GM12872 (cell line): ENCODE data around the gene FBLN2.

Source experiments
- TF ChIP-seq, protein P1 (sequence below): IDR thresholded peaks from 3 replicates; pipeline ENCODE4 v1.5.1; 2011; ENCODE audit warnings: low read depth, mild to moderate bottlenecking, low read length, moderate library complexity; ENCODE audit not compliant: insufficient read depth

The FBLN2 gene

DNA sequence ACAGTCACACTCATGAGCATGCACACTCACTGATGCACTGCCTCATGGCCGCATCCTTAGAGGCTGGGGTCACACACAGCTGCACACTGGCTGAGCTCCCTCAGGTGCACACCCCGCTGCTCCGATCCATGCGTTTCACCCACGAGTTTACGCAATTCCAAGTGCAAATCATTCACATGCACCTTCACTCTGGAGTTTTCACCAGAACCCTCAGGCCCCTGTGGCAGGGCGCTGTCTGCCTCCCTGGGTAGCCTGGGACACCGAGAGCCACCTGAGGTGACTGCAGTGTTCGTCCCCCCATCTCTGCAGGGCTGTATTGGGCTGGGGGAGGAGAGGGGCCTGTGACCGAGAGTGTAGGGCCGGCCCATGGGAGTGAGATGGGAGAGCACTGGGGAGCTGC lies 134.8 kb downstream of the FBLN2 start:
- TF ChIP-seq, protein P1, sequence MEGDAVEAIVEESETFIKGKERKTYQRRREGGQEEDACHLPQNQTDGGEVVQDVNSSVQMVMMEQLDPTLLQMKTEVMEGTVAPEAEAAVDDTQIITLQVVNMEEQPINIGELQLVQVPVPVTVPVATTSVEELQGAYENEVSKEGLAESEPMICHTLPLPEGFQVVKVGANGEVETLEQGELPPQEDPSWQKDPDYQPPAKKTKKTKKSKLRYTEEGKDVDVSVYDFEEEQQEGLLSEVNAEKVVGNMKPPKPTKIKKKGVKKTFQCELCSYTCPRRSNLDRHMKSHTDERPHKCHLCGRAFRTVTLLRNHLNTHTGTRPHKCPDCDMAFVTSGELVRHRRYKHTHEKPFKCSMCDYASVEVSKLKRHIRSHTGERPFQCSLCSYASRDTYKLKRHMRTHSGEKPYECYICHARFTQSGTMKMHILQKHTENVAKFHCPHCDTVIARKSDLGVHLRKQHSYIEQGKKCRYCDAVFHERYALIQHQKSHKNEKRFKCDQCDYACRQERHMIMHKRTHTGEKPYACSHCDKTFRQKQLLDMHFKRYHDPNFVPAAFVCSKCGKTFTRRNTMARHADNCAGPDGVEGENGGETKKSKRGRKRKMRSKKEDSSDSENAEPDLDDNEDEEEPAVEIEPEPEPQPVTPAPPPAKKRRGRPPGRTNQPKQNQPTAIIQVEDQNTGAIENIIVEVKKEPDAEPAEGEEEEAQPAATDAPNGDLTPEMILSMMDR = no peak

DNA sequence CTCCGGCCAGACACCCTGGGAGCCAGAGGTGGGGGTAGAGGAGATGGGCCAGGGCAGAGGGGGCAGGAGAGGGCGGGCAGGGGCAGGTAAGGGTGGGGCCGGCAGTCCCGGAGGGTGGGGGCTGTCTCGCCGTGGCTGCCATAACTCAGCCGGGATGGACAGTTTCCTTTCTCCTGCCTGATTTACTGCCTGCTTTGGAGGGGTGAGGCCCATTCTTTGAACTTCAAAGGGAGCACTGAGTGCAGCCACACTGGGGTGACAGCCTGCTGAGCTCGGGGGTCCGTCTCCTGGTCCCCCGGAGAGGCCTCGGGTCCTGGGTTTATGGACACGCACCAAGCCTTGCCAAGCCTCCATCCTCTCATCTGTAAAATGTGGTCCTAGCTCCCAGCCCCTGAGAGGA lies 135.4 kb downstream of the FBLN2 start:
- TF ChIP-seq, protein P1 = no peak

DNA sequence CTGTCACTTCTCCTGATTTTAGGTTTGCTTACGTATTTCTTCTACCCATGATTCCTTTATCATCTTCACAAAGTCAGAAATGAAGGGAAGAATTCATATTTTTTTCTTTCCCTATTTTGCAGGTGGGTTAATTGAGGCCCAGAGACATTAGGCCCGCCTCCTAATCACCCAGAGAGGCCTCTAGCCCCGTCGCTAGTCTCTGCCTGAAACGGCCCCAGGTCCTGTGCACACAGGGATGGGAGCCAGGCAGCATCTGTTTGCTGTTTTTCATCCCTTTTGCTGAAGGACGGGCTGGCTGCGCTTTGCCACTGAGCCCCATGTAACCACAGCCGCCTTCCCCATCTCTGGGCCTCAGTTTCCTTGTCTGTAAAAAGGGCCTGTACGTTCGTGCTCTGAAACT lies 135.9 kb downstream of the FBLN2 start:
- TF ChIP-seq, protein P1 = no peak

DNA sequence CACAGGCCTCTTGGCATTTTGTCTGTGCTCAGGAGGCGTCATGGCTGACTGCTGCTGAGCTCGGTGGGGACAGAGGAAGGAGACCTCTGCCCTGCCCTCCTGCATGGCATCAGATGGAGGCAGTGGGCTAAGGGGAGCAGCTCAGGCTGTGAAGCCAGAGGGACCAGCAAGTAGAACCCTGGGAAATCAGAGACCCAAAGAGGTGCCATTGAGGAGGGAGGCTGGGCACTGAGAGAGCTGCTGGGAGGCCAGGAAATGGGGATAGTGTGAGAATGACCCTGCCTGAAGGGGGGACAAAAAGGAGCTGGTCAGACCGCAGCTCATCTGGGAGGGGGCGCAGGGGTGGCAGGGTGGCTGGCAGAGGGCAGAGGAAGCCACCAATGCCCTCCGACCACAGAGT lies 136.8 kb downstream of the FBLN2 start:
- TF ChIP-seq, protein P1 = no peak

DNA sequence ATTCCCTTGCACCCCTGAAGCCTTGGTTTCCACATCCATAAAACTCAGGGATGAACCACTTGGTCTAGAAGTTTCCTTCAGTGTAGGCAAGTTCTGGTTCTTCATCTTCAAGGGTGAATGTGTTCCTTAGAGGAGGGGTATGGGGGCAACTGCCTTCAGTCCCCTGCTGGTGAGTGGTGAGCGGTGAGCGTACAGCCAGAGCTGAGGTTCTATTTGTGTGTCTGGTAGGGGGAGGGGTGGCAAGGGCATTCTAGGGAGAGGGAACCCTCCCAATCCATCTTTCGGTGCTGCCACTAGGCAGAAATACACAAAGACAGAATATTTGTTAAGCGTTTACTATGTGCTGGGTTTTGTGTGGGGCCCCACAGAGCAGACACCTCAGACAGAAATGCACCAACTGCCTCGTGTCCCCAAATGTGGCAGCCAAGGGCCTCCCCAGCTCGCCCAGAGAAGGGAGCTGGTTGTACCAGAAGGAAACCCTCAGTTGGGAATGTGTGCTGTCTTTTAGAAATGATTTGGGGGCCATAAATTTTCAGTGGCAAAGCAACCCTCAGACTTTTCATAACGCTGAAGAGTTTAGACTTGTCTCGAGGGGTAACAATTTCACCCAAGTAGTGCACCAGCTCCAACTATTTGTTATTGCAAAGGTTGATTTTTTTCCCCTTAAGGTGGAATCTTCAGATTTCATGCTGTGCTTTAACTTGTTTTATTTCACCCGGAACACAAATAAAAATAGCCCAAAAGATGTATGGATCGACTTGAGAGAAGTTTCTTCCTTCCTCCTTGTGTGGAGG lies 137.6 kb downstream of the FBLN2 start:
- TF ChIP-seq, protein P1 = no peak

DNA sequence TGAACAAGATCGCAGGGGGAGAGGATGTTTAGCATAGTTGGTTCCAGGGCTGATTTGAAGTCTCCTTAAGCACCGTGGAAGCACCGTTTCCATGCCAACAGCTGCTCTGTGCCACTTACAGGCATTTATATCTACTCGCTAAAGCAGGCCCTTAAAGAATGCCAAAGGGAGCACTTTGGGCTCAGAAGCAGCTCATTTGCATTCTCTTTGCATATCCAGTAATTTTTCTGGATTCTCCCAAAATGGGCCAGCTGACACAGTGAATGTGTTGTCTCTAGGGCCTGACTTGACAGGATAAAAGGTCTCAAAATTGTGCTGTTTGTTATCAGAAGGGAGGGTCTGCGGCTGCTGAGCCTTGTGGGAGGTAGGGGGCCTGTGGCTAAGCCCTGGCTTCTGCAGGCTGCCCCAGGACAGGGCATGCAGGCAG lies 138.6 kb downstream of the FBLN2 start:
- TF ChIP-seq, protein P1 = no peak
